ENCODE measurements around the gene ALPL. TPM values are rescaled to one million over a fixed set of nuclear protein-coding genes. Genes with fewer than 3 reads are reported as not detected.

Gene ALPL
- total RNA-seq, 1 experiment from 2014 or later = 84.8 TPM

- TF ChIP-seq, protein P1, sequence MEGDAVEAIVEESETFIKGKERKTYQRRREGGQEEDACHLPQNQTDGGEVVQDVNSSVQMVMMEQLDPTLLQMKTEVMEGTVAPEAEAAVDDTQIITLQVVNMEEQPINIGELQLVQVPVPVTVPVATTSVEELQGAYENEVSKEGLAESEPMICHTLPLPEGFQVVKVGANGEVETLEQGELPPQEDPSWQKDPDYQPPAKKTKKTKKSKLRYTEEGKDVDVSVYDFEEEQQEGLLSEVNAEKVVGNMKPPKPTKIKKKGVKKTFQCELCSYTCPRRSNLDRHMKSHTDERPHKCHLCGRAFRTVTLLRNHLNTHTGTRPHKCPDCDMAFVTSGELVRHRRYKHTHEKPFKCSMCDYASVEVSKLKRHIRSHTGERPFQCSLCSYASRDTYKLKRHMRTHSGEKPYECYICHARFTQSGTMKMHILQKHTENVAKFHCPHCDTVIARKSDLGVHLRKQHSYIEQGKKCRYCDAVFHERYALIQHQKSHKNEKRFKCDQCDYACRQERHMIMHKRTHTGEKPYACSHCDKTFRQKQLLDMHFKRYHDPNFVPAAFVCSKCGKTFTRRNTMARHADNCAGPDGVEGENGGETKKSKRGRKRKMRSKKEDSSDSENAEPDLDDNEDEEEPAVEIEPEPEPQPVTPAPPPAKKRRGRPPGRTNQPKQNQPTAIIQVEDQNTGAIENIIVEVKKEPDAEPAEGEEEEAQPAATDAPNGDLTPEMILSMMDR (conservative IDR thresholded peaks at IDR 0.05) = no peak
- Mint-ChIP-seq H3K4me3 (no peak overlapping the region), H3K4me1 (peaks cover 17 to 24% of the 10 kb centered on the region in 2 experiments), H3K27me3 (ENCODE audit: low read depth) (peaks cover 52% of the 10 kb centered on the region), H3K36me3 (ENCODE audit: insufficient read depth in 1 of 3, low read depth in 3 of 3) (no peaks in the 10 kb centered on the region), H3K9me3 (no peaks in the 10 kb centered on the region), H3K27ac (no peak overlapping the region; a peak in 1 of 7 replicates)
- H4K91ac ChIP-seq (ENCODE audit: insufficient read length, low read depth, low read length) = no peak overlapping the region
- H4K5ac ChIP-seq (ENCODE audit: insufficient read length, low read depth, low read length) = no peak overlapping the region
- no peak overlapping the region for H2AK5ac ChIP-seq (ENCODE audit: insufficient read length, low read length)
- H3K27me3 ChIP-seq (ENCODE audit: insufficient read depth, low read length) = no peaks in the 10 kb centered on the region
- H3K79me1 ChIP-seq (ENCODE audit: insufficient read depth, low read depth, low read length, poor library complexity, severe bottlenecking) = no peaks in the 10 kb centered on the region
- H3K27ac ChIP-seq (ENCODE audit: insufficient read length, low read depth, low read length) = no peak overlapping the region
- H3K23me2 ChIP-seq (ENCODE audit: insufficient read length, low read depth, low read length, poor library complexity, severe bottlenecking) = no peaks in the 10 kb centered on the region
- H3T11ph ChIP-seq (ENCODE audit: low read length) = no peak overlapping the region
- no peaks in the 10 kb centered on the region for H3K79me2 ChIP-seq (ENCODE audit: insufficient read depth, low read length)
- H3K14ac ChIP-seq (ENCODE audit: insufficient read depth, low read length) = no peak overlapping the region
- H2BK5ac ChIP-seq (ENCODE audit: insufficient read length, low read length) = no peak overlapping the region
- no peak overlapping the region for H3K4me2 ChIP-seq (ENCODE audit: insufficient read depth, insufficient read length, low read length)
- H3K9ac ChIP-seq (ENCODE audit: extremely low read depth, insufficient read length, low read length) = no peak overlapping the region
- H2BK15ac ChIP-seq (ENCODE audit: low read depth, low read length) = no peak overlapping the region
- no peak overlapping the region for H3K4ac ChIP-seq (ENCODE audit: low read depth, low read length)
- H3K56ac ChIP-seq (ENCODE audit: insufficient read length, low read depth, low read length) = no peak overlapping the region
- no peak overlapping the region for H2BK20ac ChIP-seq (ENCODE audit: low read depth, low read length, poor library complexity, severe bottlenecking)
- no peaks in the 10 kb centered on the region for H4K20me1 ChIP-seq (ENCODE audit: control insufficient read depth, insufficient read depth, insufficient read length)
- no peak overlapping the region for H3K23ac ChIP-seq (ENCODE audit: insufficient read length, low read depth, low read length)
- no peak for DNase-seq
- no peaks in the 10 kb centered on the region; the same call in 1 of the 2 replicates for H3K4me1 ChIP-seq (ENCODE audit: insufficient read depth, low read length)
- H3K18ac ChIP-seq (ENCODE audit: insufficient read length, low read depth, low read length) = no peak overlapping the region
- no peak overlapping the region for H2AFZ ChIP-seq (ENCODE audit: low read length)
- H2BK120ac ChIP-seq (ENCODE audit: low read depth, low read length, poor library complexity, severe bottlenecking) = no peak overlapping the region
- no peak overlapping the region for H2BK12ac ChIP-seq (ENCODE audit: insufficient read length, low read depth, low read length)
- H4K8ac ChIP-seq (replicated peaks; ENCODE audit: insufficient read length, low read depth, low read length) = no peak overlapping the region
- WGBS (ENCODE audit: extremely low coverage, insufficient read length, low lambda C conversion rate) = no CpG with 5 or more reads among the region's 10 CpGs
- H3K9me3 ChIP-seq (ENCODE audit: control insufficient read depth, low read depth, low read length) = no peaks in the 10 kb centered on the region
Observed at GRCh38 chr1:21584096-21584495, 74.9 kb downstream of the ALPL start.
